GM21390 (cell line): Measurements from ENCODE around the gene MRGPRX3.

Source experiments
- ATAC-seq: cut with Tn5 transposase; IDR thresholded peaks from one replicate; pipeline ENCODE4 v1.9.1; 2021; ENCODE audit not compliant: unreplicated experiment

The MRGPRX3 gene

GRCh38 chr11:18151581-18151980 is 19.2 kb downstream of the MRGPRX3 start:
- no peak for ATAC-seq

- ATAC-seq: no peak
Measured at GRCh38 chr11:18168372-18168771, 36.0 kb downstream of the MRGPRX3 start.

GRCh38 chr11:18171377-18172000 is 39.1 kb downstream of the MRGPRX3 start:
- no peak for ATAC-seq

- no peak for ATAC-seq
Measured at GRCh38 chr11:18172666-18173065, 40.3 kb downstream of the MRGPRX3 start, which contains the start of gene MRGPRX4. TSS of gene MRGPRX4 (plus strand) at chr11:18172837. CDS start at chr11:18173257, 420 bp downstream.

- no peak for ATAC-seq
Measured at GRCh38 chr11:18173225-18173866, 41.0 kb downstream of the MRGPRX3 start.
